HK-2 (cell line): ENCODE data around the gene KDM4C.

Source experiments
- DNase-seq: peaks from one replicate; pipeline ENCODE4 v3.0.0-alpha.2; 2018; ENCODE audit not compliant: unreplicated experiment

The KDM4C gene

DNA sequence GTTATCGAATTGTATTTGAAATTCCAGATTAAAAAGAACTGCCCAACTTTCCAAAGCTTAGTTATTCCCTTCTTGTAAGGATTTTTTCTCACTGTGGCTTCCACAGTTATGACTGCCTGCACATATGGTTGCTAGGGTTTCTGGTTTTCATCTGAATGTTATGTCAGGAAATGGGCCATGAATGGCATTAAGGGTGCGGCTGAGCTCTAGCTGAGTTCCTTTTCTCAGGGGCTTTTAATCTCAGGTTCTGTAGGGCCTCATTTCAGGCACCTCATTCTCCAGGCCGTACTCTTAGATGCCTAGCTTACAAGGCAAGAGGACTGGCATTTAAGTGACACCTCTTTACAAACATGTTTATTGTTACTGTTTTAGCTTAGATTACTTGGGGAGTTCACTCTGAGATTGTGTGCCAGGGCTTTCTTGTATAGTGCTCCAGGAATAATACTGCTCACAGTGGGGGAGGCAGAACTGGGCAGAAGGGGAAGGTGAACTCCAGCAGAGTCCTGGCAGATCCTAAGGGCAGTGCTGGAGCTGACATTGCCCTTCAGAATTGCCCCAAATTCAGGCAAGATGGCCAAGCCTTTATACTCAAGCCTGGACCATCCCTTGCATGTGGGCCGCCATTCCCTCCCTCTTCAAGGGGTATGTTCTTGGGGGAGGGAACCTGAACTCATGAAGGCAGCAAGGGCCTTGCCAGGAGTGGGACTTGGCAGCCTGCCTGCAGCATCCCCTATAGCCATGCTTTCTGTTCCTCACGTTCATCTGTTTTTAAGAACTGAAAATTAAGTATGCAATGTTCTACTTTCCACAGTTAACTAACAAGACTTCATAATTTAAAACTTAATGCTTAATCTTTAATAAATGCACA, 111.5 kb downstream of the KDM4C start:
- no peak for DNase-seq

- DNase-seq = no peak
Observed at GRCh38 chr9:6870149-6870548, 112.4 kb downstream of the KDM4C start.

- DNase-seq = no peak
Observed at GRCh38 chr9:6870650-6871477, 113.1 kb downstream of the KDM4C start.

DNA sequence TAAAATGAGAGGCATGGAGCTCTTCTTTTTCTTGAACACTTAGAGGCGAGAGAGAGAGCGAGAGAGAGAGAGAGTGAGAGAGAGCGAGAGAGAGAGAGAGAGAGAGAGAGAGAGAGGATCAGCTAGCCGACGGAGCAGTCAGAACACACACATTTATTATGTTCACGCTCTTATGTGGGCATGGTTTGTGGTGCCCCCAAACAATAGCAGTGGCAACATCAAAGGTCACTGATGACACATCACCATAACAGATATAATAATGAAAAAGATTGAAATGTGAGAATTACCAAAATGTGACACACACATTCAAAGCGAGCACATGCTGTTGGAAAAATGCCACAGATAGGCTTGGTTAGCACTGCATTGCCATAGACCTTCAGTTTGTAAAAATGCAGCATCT, 116.1 kb downstream of the KDM4C start:
- no peak for DNase-seq

DNA sequence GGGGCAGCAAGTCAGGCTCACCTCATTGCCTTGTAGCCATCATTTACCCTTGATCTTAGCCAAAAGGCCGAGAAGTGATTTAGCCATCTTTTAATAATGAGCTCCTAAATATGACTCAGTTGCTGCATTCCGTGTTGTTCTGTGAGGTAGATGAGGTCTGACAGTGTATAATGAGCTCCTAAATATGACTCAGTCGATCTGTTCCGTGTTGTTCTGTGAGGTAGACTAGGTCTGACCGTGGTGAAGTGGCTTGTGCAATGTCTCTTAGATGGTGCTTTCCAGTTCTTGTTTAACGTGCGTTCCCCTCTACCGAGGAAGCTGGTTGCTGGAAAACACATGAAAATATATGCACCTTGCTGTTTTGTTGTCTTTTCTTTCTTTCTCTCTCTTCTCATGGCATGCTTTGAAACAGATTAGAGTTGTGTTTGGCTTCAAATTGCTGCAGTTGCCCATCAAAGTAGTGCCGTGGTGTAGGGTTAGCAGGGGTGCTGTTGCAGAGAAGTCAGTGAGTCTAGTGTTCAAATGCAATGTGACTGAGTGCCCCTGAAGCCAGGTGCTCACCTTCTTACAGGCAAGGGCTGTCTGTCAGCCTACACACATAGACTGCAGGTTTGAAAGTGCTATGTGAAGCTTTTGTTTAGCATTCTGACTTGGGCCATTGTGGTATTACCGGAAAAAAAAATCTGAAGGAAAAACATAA, 118.6 kb downstream of the KDM4C start:
- DNase-seq = no peak

DNA sequence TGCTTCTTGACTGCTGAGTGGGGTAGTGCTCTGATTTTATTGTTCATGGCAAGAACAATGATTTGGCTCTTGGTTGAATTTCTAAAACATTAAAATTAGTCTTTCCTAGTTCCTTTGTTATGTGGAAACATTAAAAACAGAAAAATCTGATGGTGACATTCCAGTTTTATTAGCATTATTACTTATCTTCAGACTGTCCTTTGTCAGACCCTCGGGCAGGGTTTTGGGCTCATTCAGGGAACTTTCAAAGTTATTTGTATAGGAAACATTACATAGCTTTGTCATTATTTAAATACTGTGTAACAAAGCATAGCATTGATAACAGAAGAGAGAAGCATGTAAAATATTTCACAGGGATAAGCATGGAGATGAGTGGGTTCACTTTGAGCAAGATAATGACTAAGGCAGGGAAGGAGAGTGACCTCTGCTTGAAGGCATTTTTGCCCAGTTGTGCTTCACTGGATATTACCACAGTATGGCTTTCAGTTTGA, 119.9 kb downstream of the KDM4C start:
- DNase-seq = peak; percentile 11

DNA sequence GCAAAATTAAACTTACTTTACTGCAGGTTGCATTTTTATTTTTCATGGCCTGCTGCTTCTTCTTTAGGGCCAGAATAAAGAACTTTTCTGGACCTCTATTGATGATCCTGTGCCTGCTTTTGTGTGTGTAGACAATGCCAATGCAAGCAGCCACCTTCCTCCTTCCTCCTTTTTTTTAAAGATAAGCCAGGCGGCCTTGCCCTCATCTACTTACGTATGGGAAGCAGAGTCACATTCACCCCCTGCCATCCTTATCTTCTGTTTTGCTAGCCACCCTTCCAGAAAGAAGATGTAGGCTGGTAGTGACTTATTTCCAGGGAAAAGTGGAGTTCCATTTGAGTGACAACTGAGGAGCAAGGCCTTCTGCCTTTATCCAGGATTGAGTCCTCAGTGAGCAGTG, 122.9 kb downstream of the KDM4C start:
- DNase-seq = no peak

GRCh38 chr9:6884101-6884500, 126.3 kb downstream of the KDM4C start:
- no peak for DNase-seq

DNA sequence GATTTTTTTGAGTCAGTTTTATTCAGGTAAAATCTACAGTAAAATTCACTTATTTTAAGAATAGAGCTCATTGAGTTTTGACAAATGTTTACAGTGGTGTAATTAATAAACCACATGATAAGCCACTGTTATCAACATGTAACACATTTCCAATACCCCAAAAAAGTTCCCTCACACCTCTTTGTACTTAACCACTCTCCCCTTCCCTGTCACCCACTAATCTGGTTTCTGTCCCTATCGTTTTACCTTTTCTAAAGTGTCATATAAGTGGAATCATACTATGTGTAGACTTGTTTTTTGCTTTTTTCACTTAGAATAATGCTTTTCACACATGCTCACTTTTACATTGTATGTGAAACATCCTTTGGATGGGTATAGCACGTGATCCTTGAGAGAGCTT, 127.2 kb downstream of the KDM4C start:
- no peak for DNase-seq

GRCh38 chr9:6887051-6887450, 129.3 kb downstream of the KDM4C start:
- no peak for DNase-seq

GRCh38 chr9:6889868-6890267, 132.1 kb downstream of the KDM4C start:
- DNase-seq = no peak

GRCh38 chr9:6893350-6894131, 135.8 kb downstream of the KDM4C start:
- no peak for DNase-seq

DNA sequence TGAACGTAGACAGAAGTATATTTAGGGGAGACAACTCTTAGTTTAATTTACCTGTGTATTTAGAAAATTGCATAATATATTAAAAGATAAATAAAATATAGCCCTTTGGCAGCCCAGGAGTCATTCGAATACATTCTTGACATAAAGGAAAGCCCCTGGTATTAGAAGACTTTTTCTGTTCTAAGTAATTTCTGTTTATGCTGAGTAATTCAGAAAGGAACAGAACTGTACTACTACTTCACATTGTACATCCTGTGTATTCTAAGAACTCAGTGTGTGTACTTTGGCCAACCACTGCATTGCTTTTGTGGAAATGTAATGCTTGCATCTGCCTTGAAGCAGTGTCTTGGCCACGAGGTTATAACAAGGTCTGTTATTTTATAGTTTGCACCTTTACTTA, 136.4 kb downstream of the KDM4C start:
- DNase-seq = no peak

DNA sequence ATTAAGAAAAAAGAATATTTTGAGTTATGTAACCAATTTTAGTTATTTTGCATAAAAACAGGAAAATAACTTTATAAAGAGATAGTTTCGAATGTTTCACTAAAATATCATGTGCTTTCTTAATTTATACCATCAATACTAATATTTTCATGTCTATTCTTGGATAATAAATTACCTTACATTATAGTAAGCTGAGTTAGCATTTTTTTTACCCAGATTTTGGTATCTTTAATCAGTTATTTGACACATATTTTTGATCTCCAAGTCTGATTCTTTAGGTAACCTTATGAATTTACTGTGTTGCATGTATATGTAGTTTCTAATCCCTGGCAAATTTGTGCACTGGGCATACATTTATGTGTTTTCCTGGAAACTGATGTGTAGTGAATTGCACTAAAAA, 138.0 kb downstream of the KDM4C start:
- DNase-seq = no peak

- no peak for DNase-seq
Observed at GRCh38 chr9:6896562-6896961, 138.8 kb downstream of the KDM4C start.

DNA sequence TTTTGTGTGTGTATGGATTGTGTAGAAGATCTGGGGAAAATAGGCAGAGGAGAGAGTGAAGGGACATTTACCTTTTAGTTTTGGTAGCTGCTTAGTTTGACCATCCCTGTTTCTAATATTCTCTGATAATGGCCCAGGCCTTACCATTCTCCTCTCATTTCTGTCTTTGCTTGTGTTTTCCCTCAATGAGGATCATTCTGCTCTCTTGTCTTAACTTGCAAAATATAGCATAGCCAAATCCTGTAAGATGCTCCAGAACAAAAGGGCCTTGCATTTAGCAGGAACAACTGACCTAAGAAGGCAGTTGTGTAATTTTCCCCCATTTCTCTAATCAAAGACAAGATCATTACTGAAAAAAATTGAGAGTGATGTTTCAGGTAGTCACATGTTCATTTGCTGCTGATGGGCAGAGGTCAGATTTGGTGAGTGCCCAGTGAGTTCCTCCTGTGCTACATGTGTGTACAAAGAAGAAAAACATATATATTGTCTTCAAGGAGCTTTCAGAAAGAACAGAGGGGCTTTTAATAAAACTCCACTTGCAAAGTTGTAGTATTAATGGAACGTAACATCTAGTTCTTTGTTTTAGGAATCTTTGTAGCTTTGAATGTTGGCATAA, 139.5 kb downstream of the KDM4C start:
- DNase-seq = no peak

DNA sequence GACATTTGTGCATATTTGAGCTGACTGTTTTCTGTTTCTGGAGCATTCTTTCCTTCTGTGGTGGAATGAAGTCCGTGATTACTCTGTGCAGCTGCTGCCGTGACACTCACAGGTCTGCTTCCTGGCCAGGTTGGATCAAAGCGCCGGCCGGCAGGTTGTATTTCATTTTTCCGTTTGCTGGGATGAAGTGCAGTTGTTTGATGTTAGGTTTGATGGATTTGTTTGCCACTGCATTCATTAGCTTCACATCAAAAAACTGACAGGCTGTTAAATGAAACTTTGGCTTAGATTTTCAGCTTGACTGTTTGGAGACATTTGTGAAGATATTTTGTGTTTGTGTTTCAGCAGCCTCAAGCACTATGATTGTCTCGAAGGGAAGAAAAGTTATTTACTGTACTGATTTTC, 140.1 kb downstream of the KDM4C start:
- DNase-seq = no peak

DNA sequence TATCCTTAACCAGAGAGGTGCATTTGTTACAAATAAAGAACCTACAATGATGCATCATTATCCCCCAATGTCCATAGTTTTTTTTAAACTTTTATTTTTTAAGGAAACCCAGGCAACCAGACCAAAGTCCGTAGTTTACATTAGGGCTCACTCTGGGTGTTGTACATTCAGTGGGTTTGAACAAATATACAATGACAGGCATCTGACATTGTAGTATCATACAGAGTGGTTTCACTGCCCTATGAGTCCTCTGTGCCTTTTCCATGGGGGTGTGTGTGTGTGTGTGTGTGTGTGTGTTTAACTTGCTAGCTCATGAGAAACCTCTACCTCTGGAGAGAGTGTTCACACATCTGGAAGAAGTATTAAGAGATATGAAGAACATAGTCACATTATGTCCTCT, 141.5 kb downstream of the KDM4C start:
- DNase-seq = no peak

DNA sequence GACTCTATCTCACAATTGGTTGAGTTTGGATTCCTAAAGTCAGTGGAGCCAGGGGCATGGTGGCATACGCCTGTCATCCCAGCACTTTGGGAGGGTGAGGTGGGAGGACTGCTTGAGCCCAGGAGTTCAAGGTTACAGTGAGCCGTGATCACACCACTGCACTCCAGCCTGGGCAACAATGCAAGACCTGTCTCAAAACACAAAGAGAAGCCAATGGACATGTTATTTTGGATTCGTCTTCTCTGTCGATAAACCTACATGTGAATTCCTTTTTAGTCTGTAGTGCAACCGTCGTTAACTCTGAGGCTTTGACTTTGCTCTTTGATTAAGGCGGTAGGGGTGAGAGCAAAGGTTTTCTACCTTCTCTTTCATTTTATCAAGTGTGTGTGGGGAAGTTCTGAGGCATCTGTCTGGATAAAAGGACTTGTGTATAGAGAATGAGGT, 142.7 kb downstream of the KDM4C start:
- DNase-seq = no peak

DNA sequence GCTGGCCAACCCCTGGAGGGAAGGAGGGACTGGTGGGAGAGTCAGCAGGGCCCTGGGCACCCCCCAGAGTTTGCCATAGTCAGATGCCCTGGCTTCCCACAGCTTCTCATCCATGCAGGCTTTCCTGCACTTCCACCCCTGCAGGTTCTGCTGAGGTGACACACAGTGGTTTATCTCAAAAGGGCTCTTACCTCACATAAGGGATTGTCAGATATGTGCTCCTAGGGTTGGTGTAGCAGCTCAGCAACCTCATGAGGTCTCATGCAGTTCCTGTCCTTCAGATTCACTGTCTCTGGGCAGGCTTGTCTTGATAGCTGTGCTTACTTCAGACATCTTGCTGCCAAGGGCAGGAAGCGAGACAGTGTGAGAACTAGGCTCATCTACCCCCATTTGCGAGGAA, 143.4 kb downstream of the KDM4C start:
- no peak for DNase-seq

DNA sequence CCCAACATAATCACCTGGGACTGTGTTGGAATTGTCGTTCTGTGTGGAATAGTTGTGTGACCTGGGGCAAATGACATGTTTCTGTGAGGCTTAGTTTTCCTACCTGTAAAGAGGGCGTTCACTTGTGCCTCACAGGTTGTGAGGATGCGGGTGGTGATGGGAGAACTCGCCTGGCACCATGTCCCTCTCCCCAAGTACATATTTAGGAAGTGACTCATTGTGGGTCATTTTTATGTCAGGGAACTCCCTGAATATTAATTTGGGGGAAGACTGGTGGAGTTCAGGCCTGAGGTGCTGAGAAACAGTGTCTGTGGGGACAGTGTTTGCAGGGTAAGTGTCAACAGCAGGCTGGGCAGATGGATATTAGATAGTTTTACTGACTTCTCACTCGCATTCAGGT, 144.7 kb downstream of the KDM4C start:
- no peak for DNase-seq
